ENCODE data around the gene PTPRN2.

PTPRN2 gene

GRCh38 chr7:157581740-157582139 is 1005.9 kb downstream of the PTPRN2 start:
- TF ChIP-seq, protein P1, sequence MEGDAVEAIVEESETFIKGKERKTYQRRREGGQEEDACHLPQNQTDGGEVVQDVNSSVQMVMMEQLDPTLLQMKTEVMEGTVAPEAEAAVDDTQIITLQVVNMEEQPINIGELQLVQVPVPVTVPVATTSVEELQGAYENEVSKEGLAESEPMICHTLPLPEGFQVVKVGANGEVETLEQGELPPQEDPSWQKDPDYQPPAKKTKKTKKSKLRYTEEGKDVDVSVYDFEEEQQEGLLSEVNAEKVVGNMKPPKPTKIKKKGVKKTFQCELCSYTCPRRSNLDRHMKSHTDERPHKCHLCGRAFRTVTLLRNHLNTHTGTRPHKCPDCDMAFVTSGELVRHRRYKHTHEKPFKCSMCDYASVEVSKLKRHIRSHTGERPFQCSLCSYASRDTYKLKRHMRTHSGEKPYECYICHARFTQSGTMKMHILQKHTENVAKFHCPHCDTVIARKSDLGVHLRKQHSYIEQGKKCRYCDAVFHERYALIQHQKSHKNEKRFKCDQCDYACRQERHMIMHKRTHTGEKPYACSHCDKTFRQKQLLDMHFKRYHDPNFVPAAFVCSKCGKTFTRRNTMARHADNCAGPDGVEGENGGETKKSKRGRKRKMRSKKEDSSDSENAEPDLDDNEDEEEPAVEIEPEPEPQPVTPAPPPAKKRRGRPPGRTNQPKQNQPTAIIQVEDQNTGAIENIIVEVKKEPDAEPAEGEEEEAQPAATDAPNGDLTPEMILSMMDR (IDR thresholded peaks at IDR 0.05; ENCODE audit: insufficient read depth, low read length, missing control alignments) = no peak
- ChIA-PET CTCF (no interaction called here), POLR2A (no interaction called here)
- no peak overlapping the region for H3K4me3 ChIP-seq (ENCODE audit: low read depth, low read length)
- DNase-seq (ENCODE audit: low read depth, low spot score) = no peak

- ChIA-PET CTCF (no interaction called here), POLR2A (no interaction called here)
- TF ChIP-seq, protein P1 (IDR thresholded peaks at IDR 0.05; ENCODE audit: insufficient read depth, low read length, missing control alignments) = no peak
- H3K4me3 ChIP-seq (ENCODE audit: low read depth, low read length) = no peak overlapping the region
- no peak for DNase-seq (ENCODE audit: low read depth, low spot score)
Observed at GRCh38 chr7:157580324-157580723, 1007.3 kb downstream of the PTPRN2 start.

DNA sequence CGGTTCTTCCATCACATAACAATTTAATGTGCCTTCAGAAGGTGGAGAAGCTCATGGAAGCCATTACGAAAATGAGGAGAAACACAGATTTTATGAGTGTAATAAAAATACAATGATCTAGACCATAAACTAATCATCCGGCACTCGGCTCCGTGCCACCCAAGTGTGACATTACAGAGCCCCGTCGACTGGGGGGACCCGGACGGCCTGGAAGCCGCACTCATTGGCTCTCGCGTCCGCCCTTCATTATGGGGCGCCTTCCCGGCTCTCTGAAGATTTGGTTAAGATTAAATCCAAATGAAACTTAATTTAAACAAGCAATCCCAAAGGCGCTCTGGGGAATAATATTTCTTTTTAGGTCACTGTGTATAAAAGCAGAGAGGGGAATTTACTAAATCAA is 1008.2 kb downstream of the PTPRN2 start:
- ChIA-PET CTCF (no interaction called here), POLR2A (no interaction called here)
- TF ChIP-seq, protein P1 (IDR thresholded peaks at IDR 0.05; ENCODE audit: insufficient read depth, low read length, missing control alignments) = no peak
- no peak for DNase-seq (ENCODE audit: low read depth, low spot score)
- no peak overlapping the region for H3K4me3 ChIP-seq (ENCODE audit: low read depth, low read length)

DNA sequence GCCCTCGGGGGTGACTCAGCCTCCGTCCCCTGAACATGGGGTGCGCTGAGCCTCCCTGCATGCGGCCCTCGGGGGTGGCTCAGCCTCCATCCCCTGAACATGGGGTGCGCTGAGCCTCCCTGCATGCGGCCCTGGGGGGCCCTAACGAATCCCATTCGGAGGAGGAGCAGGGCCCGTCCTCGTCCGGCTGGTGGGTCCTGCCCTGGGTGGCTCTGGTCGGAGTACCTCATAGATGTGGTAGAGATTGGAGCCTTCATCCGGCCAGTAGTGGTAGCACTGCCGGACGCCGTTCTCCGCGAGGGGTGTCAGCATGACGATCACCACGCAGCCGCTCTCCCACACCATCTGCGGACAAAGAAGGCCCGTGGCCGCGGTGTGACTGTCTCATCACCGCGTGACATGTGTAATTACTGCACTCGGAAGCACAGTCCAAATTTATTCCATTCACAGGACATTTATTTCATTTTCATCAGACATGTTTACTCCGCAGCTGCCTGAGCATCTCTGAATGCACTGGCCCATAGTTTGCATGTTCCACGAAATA is 1009.8 kb downstream of the PTPRN2 start:
- no peak for DNase-seq (ENCODE audit: low read depth, low spot score)
- ChIA-PET POLR2A (no interaction called here), CTCF (no interaction called here)
- TF ChIP-seq, protein P1 (IDR thresholded peaks at IDR 0.05; ENCODE audit: insufficient read depth, low read length, missing control alignments) = no peak
- no peak overlapping the region for H3K4me3 ChIP-seq (ENCODE audit: low read depth, low read length)

- DNase-seq (ENCODE audit: low read depth, low spot score) = no peak
- ChIA-PET CTCF (no interaction called here), POLR2A (no interaction called here)
- no peak overlapping the region for H3K4me3 ChIP-seq (ENCODE audit: low read depth, low read length)
- TF ChIP-seq, protein P1 (IDR thresholded peaks at IDR 0.05; ENCODE audit: insufficient read depth, low read length, missing control alignments) = no peak
Observed at GRCh38 chr7:157577061-157577460, 1010.6 kb downstream of the PTPRN2 start.

DNA sequence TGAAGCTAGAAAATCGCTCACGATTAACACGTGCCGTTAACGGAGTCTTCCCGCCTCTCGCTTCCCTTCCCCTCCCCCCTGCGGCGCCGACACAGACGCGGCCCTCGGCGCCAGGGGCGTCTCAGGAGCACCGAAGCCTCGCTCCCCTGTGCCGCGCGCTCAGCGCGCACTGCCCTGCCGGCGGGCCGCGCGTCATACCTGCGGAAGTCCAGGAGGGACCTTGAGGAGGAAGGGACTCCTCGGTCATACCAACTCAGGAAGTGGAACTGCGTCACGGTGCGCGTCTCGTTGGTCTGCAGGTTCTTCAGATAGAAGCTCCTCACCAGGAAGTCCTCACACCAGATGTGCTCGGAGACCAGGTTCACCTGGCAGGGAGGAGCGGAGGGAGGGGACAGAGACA is 1011.2 kb downstream of the PTPRN2 start:
- ChIA-PET POLR2A (no interaction called here), CTCF (no interaction called here)
- H3K4me3 ChIP-seq (ENCODE audit: low read depth, low read length) = no peak overlapping the region
- DNase-seq (ENCODE audit: low read depth, low spot score) = no peak
- TF ChIP-seq, protein P1 (IDR thresholded peaks at IDR 0.05; ENCODE audit: insufficient read depth, low read length, missing control alignments) = no peak

Measured in AG04449 (cell line).